DND-41 (cell line): ENCODE results near the gene CRYL1.

Source experiments
- CTCF ChIP-seq: IDR thresholded peaks from 2 replicates; pipeline ENCODE4 v1.5.1; 2012; ENCODE audit warnings: borderline replicate concordance, low read length, moderate library complexity, mild to moderate bottlenecking; ENCODE audit not compliant: poor library complexity, severe bottlenecking; ENCODE audit errors: extremely low read depth
- EZH2 ChIP-seq: IDR thresholded peaks from 3 replicates; pipeline ENCODE4 v1.6.1; 2012; ENCODE audit warnings: borderline replicate concordance, low read depth, mild to moderate bottlenecking, moderate library complexity, low read length, inconsistent platforms; ENCODE audit not compliant: severe bottlenecking

GRCh38 chr13:20457670-20458069, 68.0 kb downstream of the CRYL1 start:
- TF ChIP-seq CTCF (no peak), EZH2 (no peak)
